ENCODE measurements around the gene FGFRL1.

The FGFRL1 gene

DNA sequence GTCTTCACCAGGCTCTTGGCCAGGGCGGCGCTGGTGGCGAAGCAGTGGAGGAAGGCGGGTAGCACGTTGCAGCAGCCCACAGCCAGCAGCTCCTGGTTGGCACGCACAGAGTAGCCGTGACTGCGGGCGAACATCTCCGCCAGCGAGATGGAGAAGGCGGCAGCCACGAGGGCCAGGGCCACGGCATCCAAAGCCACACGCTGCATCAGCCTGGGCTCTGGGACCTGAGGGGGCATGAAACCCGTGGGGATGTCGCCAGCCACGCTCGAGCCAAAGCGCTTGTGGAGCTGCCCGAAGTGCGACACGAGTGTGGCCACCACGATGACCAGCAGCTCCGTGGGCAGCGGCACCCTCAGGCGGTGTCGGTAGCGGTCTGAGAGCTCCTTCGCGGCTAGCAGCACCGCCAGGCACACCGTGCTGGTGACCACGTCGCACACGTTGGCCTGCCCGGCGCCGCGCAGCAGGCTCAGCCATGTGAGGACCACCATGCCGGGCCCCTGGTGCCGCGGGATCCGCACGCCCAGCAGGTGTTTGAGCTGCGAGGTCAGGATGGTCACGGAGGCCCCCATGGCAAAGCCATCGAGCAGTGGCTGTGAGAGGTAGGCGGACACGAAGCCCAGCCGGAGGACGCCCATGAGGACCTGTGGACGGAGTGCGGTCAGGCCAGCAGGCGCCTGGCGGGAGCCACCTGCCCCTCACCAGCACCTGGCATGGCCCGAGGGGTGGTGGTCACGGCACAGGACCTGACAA, 21.5 kb upstream of the FGFRL1 start:
- DNase-seq (ENCODE audit: low read depth, low spot score) = no peak
- Histone ChIP-seq H3K4me3 (no peak overlapping the region), H3K36me3 (ENCODE audit: insufficient read depth, low read length) (no peaks in the 10 kb centered on the region), H3K27ac (no peak overlapping the region), H3K9ac (ENCODE audit: insufficient read length) (no peak overlapping the region), H3K9me3 (ENCODE audit: low read depth, low read length) (no peaks in the 10 kb centered on the region)
- TF ChIP-seq EZH2 (IDR thresholded peaks at IDR 0.05) (no peak), FOXP2 (optimal IDR thresholded peaks at IDR 0.05; ENCODE audit: control extremely low read depth, extremely low read length, insufficient read depth) (no peak), POLR2AphosphoS5 (IDR thresholded peaks at IDR 0.05; ENCODE audit: borderline replicate concordance, low read depth, low read length) (no peak)

GRCh38 chr4:990746-991367, 20.6 kb upstream of the FGFRL1 start:
- no peak overlapping the region for H3K4me3 ChIP-seq
- no peaks in the 10 kb centered on the region for H3K36me3 ChIP-seq (ENCODE audit: insufficient read depth, low read length)
- no peaks in the 10 kb centered on the region for H3K9me3 ChIP-seq (ENCODE audit: low read depth, low read length)
- H3K9ac ChIP-seq (ENCODE audit: insufficient read length) = no peak overlapping the region
- H3K27ac ChIP-seq = no peak overlapping the region
- DNase-seq (ENCODE audit: low read depth, low spot score) = no peak
- no peak for TF ChIP-seq FOXP2 (optimal IDR thresholded peaks at IDR 0.05; ENCODE audit: control extremely low read depth, extremely low read length, insufficient read depth)
- no peak for TF ChIP-seq EZH2 (IDR thresholded peaks at IDR 0.05)
- TF ChIP-seq POLR2AphosphoS5 (IDR thresholded peaks at IDR 0.05; ENCODE audit: borderline replicate concordance, low read depth, low read length) = no peak

DNA sequence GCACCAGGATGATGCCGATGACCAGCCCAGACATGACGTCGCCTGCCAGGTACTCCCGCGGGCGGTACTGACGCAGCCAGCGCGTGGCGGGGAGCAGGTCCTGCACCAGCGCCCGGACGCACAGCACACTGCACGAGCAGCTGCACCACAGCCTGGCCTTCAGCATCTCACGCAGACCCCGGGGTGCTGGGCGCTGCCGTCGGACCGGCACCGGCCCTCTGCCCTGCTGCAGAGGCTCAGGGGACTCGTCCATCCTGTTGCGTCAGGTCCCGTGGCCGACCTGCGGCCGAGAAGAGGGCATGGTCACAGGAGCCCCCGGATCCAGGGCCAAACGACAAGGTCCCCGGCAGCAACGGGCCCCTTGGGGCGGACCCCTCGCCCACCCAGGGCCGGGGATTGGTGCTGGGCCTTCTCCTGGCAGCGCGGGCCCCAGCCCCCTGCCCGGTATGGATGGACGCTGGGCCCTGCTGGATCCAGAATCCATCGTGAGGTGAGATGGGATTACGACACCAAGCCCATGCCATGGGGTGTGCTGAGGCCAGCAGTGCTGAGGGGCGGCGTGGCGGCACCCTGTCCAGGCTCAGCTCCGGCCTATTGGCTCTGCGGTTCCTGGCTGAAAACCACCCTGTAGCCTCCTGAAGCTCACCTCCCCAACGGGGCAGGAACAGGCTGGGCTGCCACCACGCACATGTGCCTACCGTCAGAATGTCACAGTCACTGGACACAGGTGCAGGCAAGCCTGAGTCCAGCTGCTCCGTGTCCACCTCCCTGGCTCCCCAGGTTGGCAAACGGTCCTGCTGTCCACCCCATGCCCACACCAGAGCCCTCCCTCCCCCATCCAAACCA, 19.8 kb upstream of the FGFRL1 start:
- Histone ChIP-seq H3K36me3 (ENCODE audit: insufficient read depth, low read length) (no peaks in the 10 kb centered on the region), H3K4me3 (no peak overlapping the region), H3K27ac (no peak overlapping the region), H3K9ac (ENCODE audit: insufficient read length) (no peak overlapping the region), H3K9me3 (ENCODE audit: low read depth, low read length) (no peaks in the 10 kb centered on the region)
- DNase-seq (ENCODE audit: low read depth, low spot score) = no peak
- no peak for TF ChIP-seq POLR2AphosphoS5 (IDR thresholded peaks at IDR 0.05; ENCODE audit: borderline replicate concordance, low read depth, low read length)
- no peak for TF ChIP-seq EZH2 (IDR thresholded peaks at IDR 0.05)
- TF ChIP-seq FOXP2 (optimal IDR thresholded peaks at IDR 0.05; ENCODE audit: control extremely low read depth, extremely low read length, insufficient read depth) = no peak

DNA sequence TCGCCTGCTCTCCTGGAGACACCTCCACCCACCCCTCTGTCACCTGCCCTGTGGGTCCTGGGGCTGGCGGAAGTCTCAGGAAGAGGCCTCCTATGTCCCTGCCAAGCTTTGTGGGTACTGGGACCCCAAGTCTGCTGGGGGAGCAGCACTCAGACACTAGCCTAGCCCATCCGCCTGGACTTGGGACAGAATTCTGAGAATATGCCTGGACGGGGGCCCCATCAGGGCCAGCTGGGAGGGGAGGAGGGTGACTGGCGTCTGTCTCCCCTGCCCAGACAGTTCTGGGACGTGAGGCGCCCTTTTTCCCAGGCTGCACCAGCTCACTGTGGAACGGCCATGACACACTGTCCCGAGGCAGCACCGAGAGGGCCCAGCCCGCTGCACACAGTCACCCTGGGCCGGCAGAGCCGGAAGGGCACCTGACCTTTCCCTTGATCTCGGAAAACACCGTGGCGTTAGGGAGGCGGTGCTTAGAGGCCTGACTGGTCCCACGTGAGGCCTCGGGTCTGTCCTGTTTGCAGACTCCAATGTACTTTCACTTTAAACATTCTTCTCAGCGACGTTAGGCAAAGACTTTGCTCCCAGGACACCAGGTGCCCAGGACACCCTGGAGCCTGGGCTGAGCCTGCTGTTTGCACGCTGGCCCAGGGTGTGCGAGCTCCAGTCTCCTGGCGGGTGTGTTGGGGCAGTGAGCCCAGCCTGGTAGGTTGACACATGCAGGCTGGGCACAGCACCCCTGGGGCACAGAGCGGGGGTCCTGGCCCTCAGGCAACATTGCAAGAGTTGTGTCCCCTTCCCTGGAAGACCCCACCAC, 18.9 kb upstream of the FGFRL1 start:
- no peak for TF ChIP-seq FOXP2 (optimal IDR thresholded peaks at IDR 0.05; ENCODE audit: control extremely low read depth, extremely low read length, insufficient read depth)
- TF ChIP-seq EZH2 (IDR thresholded peaks at IDR 0.05) = no peak
- TF ChIP-seq POLR2AphosphoS5 (IDR thresholded peaks at IDR 0.05; ENCODE audit: borderline replicate concordance, low read depth, low read length) = no peak
- Histone ChIP-seq H3K36me3 (ENCODE audit: insufficient read depth, low read length) (no peaks in the 10 kb centered on the region), H3K9me3 (ENCODE audit: low read depth, low read length) (no peaks in the 10 kb centered on the region), H3K9ac (ENCODE audit: insufficient read length) (no peak overlapping the region), H3K27ac (no peak overlapping the region), H3K4me3 (no peak overlapping the region)
- DNase-seq (ENCODE audit: low read depth, low spot score) = no peak

DNA sequence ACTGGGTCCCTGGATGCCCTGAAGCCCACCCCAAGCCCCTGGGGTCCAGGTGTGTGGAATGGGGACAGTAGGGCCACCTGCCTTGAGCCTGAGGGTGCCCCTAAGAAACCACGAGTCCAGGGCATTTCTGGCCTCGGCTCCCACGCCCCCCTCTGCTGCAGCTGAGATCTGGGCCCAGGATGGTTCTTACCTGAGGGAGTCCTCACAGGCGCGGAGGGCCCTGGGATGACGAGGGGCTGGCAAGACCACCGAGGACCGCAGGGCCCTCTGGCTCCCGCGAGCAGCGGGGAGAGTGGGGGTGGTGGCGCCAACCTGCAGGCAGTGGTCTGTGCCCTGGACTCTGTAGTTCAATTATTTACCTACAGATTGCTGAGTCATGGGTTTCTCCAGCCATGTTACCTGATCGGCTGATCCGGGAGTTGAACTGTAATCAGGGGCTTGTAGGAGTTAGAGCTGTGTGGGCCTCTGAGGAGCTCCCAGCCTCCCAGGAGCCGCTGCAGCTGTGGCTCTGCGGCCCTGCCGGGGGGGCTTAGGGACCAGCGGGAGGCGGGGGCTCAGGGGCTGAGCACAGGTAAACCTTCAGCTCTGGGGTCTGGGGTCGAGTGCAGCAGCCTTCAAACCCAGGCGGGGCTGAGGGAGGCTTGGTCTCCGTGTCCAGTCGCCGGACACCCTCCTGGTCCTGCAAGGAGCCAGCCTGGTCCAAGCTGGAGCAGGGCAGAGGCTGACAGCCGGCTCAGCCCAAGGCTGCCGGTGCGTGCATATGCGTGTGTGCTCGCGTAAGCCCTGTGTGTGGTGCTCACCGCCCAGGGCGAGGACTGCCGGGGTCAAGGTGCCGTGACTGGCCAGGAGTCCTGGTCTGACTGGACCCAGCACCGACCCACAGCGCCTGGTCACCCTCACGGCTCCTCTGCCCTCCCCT, 18.1 kb upstream of the FGFRL1 start, which contains the start of gene SLC26A1:
SLC26A1 (minus strand) TSS at position 294 of the 919 bp plus-strand sequence. CDS start 1,701 bp downstream, outside the sequence.
- DNase-seq (ENCODE audit: low read depth, low spot score) = no peak
- TF ChIP-seq FOXP2 (optimal IDR thresholded peaks at IDR 0.05; ENCODE audit: control extremely low read depth, extremely low read length, insufficient read depth) (no peak), POLR2AphosphoS5 (IDR thresholded peaks at IDR 0.05; ENCODE audit: borderline replicate concordance, low read depth, low read length) (no peak), EZH2 (IDR thresholded peaks at IDR 0.05) (no peak)
- Histone ChIP-seq H3K36me3 (ENCODE audit: insufficient read depth, low read length) (no peaks in the 10 kb centered on the region), H3K9me3 (ENCODE audit: low read depth, low read length) (no peaks in the 10 kb centered on the region), H3K9ac (ENCODE audit: insufficient read length) (no peak within 1 kb of the TSS), H3K27ac (no peak within 1 kb of the TSS), H3K4me3 (no peak within 1 kb of the TSS)

GRCh38 chr4:995311-996026, 16.0 kb upstream of the FGFRL1 start:
- Histone ChIP-seq H3K27ac (no peak overlapping the region), H3K9me3 (ENCODE audit: low read depth, low read length) (no peaks in the 10 kb centered on the region), H3K36me3 (ENCODE audit: insufficient read depth, low read length) (no peaks in the 10 kb centered on the region), H3K9ac (ENCODE audit: insufficient read length) (no peak overlapping the region), H3K4me3 (no peak overlapping the region)
- DNase-seq (ENCODE audit: low read depth, low spot score) = no peak
- TF ChIP-seq POLR2AphosphoS5 (IDR thresholded peaks at IDR 0.05; ENCODE audit: borderline replicate concordance, low read depth, low read length) (no peak), EZH2 (IDR thresholded peaks at IDR 0.05) (no peak), FOXP2 (optimal IDR thresholded peaks at IDR 0.05; ENCODE audit: control extremely low read depth, extremely low read length, insufficient read depth) (no peak)

All from SK-N-MC (cell line).